Ovary (tissue), 9 donors: Measurements from ENCODE around the gene UGT1A7. TPM values are rescaled to one million over a fixed set of nuclear protein-coding genes. Genes with fewer than 3 reads are reported as not detected.
"Not testable (repeated sequence)": the region's sequence is repeated elsewhere in the genome, so short reads cannot be mapped to it uniquely, and the experiment has no call there.

ENCODE experiments used
- DNase-seq, 5 donors: peaks; one replicate each; pipeline ENCODE4 v3.0.0-alpha.2; 2019 to 2020
- H3K27ac ChIP-seq, 2 donors: fragments of 200-600 bp; one replicate each; pipeline versions ENCODE4 v1.5.1 to v1.8.0; 2019 to 2022
- H3K27me3 ChIP-seq: fragments of 200-600 bp; one replicate; pipeline ENCODE4 v1.8.0; 2022
- H3K36me3 ChIP-seq: fragments of 200-600 bp; sonication (generic); one replicate; pipeline ENCODE4 v1.5.1; 2019
- H3K4me1 ChIP-seq: one replicate; pipeline ENCODE4 v1.8.1; 2013; ENCODE audit warnings: mild to moderate bottlenecking, moderate library complexity; ENCODE audit not compliant: insufficient read depth
- H3K4me3 ChIP-seq: fragments of 200-600 bp; sonication (generic); one replicate; pipeline ENCODE4 v1.5.1; 2017
- H3K9me3 ChIP-seq, 2 donors: fragments of 200-600 bp in 1 of 2; sonication (generic) in 1 of 2; one replicate each; pipeline versions ENCODE4 v1.5.1 to v1.8.1; 2013 to 2019; ENCODE audit warnings: mild to moderate bottlenecking in 1 of 2, moderate library complexity in 1 of 2
- CTCF ChIP-seq, 3 donors: fragments of 450-650 bp in 2 of 3; fragments of 200-600 bp in 1 of 3; IDR thresholded peaks; one replicate each; pipeline versions ENCODE4 v1.5.1 to v1.8.0; 2016 to 2022; ENCODE audit warnings: antibody characterized with exemption in 3 of 3, mild to moderate bottlenecking in 1 of 3
- EP300 ChIP-seq: sonication (generic); formaldehyde crosslinking; IDR thresholded peaks from one replicate; pipeline ENCODE4 v1.6.1; 2017; ENCODE audit warnings: antibody characterized with exemption
- POLR2A ChIP-seq: fragments of 450-650 bp; IDR thresholded peaks from one replicate; pipeline ENCODE4 v1.6.1; 2017; ENCODE audit warnings: antibody characterized with exemption, mild to moderate bottlenecking, moderate library complexity
- WGBS, 3 donors: extraction: QIAGEN DNeasy Blood & Tissue Kit in 1 of 3; methylation state at CpG; one replicate each; pipeline versions ENCODE4 v1.1.5 to v1.1.7; 2013 to 2017; 5-methylcytosine and 5-hydroxymethylcytosine counted together
- intact Hi-C, 4 donors: fragments of 100-400 bp; cut with DNase I; formaldehyde crosslinking; loops; one replicate each; pipeline versions ENCODE4 v1.11.0 to v1.15.1; 2022 to 2023
- polyA plus RNA-seq, 2 donors: library from polyadenylated mRNA; stranded (reverse); fragments of 200-250 nt in 1 of 2; fragments of 350-450 nt in 1 of 2; fragmentation: Illumina TruSeq in 1 of 2; extraction: RNeasy Lipid Tissue Mini Kit (QIAGEN cat#74804) in 1 of 2; gene quantifications; one replicate each; pipeline ENCODE4 v1.2.3, GENCODE V29; 2013 to 2014
- total RNA-seq, 7 donors: library from RNA; depleted of rRNA in 2 of 7; stranded (reverse); fragments of >200 nt in 2 of 7; fragmentation: NEBNext Ultra II Directional in 3 of 7; extraction: Animal tissue kit (Norgen Biotek cat#: 25700) in 3 of 7; gene quantifications; one replicate each; pipeline versions ENCODE4 v1.1.0 to v1.2.4, GENCODE V29; 2016 to 2023
- donor health status: DM: no; HTN: no; CAD: no; lungs with moderate emphysema.
- donor health status: DM: no; HTN: no; CAD: no.
- donor health status: Bipolar disorder and iron deficiency.
- donor health status: DM: yes; HTN: yes; CAD: no.
- donor health status: DM: no; HTN: no; CAD: no.
- donor health status: DM: yes; HTN: yes; CAD: no.

UGT1A7 gene
- total and polyA plus RNA-seq, 9 donors = not detected

DNA sequence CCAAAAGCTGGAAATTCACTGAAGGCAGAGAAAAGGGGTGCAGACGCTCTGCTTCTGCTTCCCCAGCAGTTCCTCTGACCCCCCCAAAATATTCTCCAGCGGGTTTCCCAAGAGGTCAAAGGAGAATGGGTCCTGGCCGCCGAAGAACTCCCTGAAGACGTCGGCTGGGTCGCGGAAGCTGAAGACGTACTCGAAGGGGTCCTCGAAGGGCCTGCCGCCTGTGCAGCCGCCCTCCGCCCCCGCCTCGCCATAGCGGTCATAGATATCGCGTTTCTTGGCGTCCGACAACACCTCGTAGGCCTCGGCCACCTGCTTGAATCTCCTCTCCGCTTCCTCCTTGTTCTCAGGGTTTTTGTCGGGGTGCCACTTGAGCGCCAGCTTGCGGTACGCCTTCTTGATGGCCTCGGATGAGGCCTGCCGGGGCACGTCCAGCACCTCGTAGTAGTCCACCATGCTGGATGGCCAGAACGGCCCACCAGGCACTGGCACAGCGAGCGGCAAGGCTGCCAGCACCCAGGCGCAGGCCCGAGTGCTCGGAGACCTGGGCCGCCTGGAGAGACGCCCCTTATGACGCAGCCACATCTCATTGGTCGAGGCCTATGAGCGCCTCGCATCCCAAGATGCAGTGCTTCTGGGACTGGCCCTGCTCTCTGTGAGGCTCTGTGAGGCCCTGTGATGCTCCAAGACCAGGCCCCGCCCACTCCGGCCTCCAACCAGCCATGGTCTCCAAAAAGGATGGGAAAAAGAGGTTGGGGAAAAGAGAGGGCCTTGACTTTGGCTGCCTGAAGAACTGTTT, 62.0 kb downstream of the UGT1A7 start:
- H3K9me3 ChIP-seq = no peaks in the 10 kb centered on the region
- H3K4me3 ChIP-seq = no peak overlapping the region
- 90 to 94% (median 91%) methylated on average over 46 of the region's 46 CpGs for WGBS, 3 donors
- H3K27ac ChIP-seq = no peak overlapping the region
- no peaks in the 10 kb centered on the region for H3K36me3 ChIP-seq
- TF ChIP-seq EP300 = no peak
- TF ChIP-seq POLR2A = no peak
- TF ChIP-seq CTCF (IDR thresholded peaks at IDR 0.05) = no peak
- H3K4me1 ChIP-seq = no peaks in the 10 kb centered on the region
- no peak for DNase-seq
- intact Hi-C loops = no loop called here
- no peaks in the 10 kb centered on the region for H3K27me3 ChIP-seq

GRCh38 chr2:233745073-233745755, 63.5 kb downstream of the UGT1A7 start:
- intact Hi-C loops = no loop called here
- Histone ChIP-seq H3K4me1 (no peaks in the 10 kb centered on the region), H3K36me3 (no peaks in the 10 kb centered on the region), H3K27ac (no peak overlapping the region), H3K27me3 (no peaks in the 10 kb centered on the region), H3K4me3 (no peak overlapping the region), H3K9me3 (no peaks in the 10 kb centered on the region)
- no peak for TF ChIP-seq EP300
- TF ChIP-seq CTCF (IDR thresholded peaks at IDR 0.05) = no peak
- TF ChIP-seq POLR2A = no peak
- WGBS, 3 donors = 69 to 72% (median 71%) methylated on average over 5 of the region's 5 CpGs
- DNase-seq = no peak

DNA sequence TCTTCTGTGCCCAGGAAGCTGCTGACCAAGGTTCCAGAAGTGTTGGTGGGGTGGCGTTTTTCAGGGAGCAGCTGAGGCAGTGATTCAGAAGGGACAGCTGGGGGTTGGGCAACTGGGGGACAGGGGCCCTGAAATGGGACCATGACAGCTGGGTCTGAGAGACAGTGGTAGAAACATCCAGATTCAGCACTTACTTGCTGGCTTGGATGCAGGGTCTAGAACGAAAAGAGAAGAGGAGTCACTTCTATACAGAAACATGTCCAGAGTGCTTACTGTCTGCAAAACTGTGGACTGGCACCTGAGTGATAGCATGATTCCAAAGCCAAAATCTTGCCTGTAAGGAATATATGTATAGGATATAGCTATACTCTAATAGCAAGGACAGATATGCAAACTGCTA, 64.1 kb downstream of the UGT1A7 start:
- H3K27ac ChIP-seq, DNase-seq, H3K9me3 ChIP-seq, H3K4me1 ChIP-seq, H3K36me3 ChIP-seq, H3K4me3 ChIP-seq, intact Hi-C loops, H3K27me3 ChIP-seq: not testable (repeated sequence)
- WGBS, 3 donors = 63 to 66% (median 65%) methylated on average over 2 of the region's 2 CpGs

DNA sequence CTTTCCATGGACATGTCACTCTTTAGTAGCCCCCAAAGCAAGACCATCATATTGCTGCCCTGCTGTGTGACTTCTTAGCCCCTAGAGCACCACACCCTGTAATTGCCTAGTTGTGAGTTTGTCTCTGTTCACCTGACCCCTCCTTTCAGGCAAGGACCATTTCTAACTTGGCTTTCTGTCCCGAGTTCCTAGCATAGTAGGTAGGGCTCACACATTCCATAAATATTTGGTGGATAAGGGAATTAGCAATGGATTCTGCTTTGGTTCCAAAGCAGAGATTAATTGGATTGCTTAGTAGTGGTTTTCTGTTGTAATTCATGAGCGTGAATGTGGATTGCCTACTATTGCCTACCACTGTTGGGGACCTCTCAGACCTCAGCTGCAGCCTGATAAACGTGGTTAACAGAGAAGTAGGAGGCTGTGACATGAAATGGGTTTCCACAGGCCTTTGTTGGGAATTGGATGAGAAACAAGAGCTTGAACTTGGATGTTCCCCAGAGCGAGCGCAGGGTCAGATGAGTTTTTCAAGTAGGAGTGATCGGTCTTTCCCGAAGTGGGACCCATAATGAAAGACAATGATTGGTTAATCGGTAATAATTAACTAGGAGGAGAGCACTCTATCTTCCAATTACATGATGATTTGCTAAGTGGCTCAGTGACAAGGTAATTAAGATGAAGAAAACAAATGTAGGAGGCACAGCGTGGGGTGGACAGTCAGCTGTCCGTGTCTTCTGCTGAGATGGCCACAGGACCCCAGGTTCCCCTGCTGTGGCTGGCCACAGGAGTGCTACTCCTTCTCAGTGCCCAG, 65.0 kb downstream of the UGT1A7 start:
- Histone ChIP-seq H3K4me1 (no peaks in the 10 kb centered on the region), H3K36me3 (no peaks in the 10 kb centered on the region), H3K27ac (no peak overlapping the region), H3K27me3 (no peaks in the 10 kb centered on the region), H3K9me3 (peaks cover 0 to 4% of the 10 kb centered on the region in 2 donors), H3K4me3 (no peak overlapping the region)
- TF ChIP-seq EP300 (no peak), POLR2A (no peak), CTCF (IDR thresholded peaks at IDR 0.05) (no peak)
- 67 to 74% (median 70%) methylated on average over 10 of the region's 10 CpGs for WGBS, 3 donors
- no peak for DNase-seq
- intact Hi-C loops = no loop called here
